HEK293T (cell line): Measurements from ENCODE around the gene CD300H.

ENCODE experiments used
- CTCF ChIA-PET: fragments of 350-600 bp; formaldehyde crosslinking; extraction: SDS; loops from one replicate; lab custom pipeline; 2021; ENCODE audit warnings: antibody characterized with exemption, inconsistent platforms; lab: Yijun Ruan, JAX
- POLR2A ChIA-PET: fragments of 350-600 bp; formaldehyde crosslinking; extraction: SDS; loops from one replicate; lab custom pipeline; 2020; ENCODE audit warnings: antibody characterized with exemption, inconsistent platforms; lab: Yijun Ruan, JAX
- DNase-seq: peaks from one replicate; pipeline ENCODE4 v3.0.0; 2012; ENCODE audit warnings: mixed read lengths; ENCODE audit errors: extremely low spot score
- ARNT ChIP-seq: fragments of 450-650 bp; IDR thresholded peaks from 2 replicates; pipeline ENCODE4 v1.6.1; 2017; ENCODE audit warnings: mild to moderate bottlenecking
- BHLHE40 ChIP-seq: fragments of 450-650 bp; IDR thresholded peaks from 2 replicates; pipeline ENCODE4 v1.6.1; 2016; ENCODE audit warnings: mild to moderate bottlenecking, moderate library complexity, borderline replicate concordance
- CTBP1 ChIP-seq: fragments of 450-650 bp; IDR thresholded peaks from 2 replicates; pipeline ENCODE4 v1.6.1; 2016; ENCODE audit warnings: borderline replicate concordance
- ELF4 ChIP-seq: fragments of 450-650 bp; IDR thresholded peaks from 2 replicates; pipeline ENCODE4 v1.6.1; 2017; ENCODE audit warnings: antibody characterized with exemption
- FOXA1 ChIP-seq: fragments of 450-650 bp; IDR thresholded peaks from 2 replicates; pipeline ENCODE4 v1.6.1; 2016; ENCODE audit warnings: mild to moderate bottlenecking
- FOXK2 ChIP-seq: fragments of 450-650 bp; IDR thresholded peaks from 2 replicates; pipeline ENCODE4 v1.6.1; 2016; ENCODE audit warnings: mild to moderate bottlenecking
- FOXM1 ChIP-seq: fragments of 450-650 bp; IDR thresholded peaks from 2 replicates; pipeline ENCODE4 v1.6.1; 2017; ENCODE audit warnings: mild to moderate bottlenecking, borderline replicate concordance
- HDGF ChIP-seq: fragments of 450-650 bp; IDR thresholded peaks from 2 replicates; pipeline ENCODE4 v1.6.1; 2017; ENCODE audit warnings: antibody characterized with exemption, borderline replicate concordance
- L3MBTL2 ChIP-seq: fragments of 450-650 bp; conservative IDR thresholded peaks from 2 replicates; pipeline ENCODE4 v1.6.1; 2016; ENCODE audit warnings: mild to moderate bottlenecking
- LEF1 ChIP-seq: fragments of 450-650 bp; IDR thresholded peaks from 2 replicates; pipeline ENCODE4 v1.6.1; 2017; ENCODE audit warnings: mild to moderate bottlenecking, borderline replicate concordance
- NFRKB ChIP-seq: fragments of 450-650 bp; IDR thresholded peaks from 2 replicates; pipeline ENCODE4 v1.6.1; 2016; ENCODE audit warnings: mild to moderate bottlenecking, moderate library complexity
- PKNOX1 ChIP-seq: fragments of 450-650 bp; IDR thresholded peaks from 2 replicates; pipeline ENCODE4 v1.6.1; 2016
- SP1 ChIP-seq: fragments of 450-650 bp; IDR thresholded peaks from 2 replicates; pipeline ENCODE4 v1.6.1; 2017
- SUZ12 ChIP-seq: fragments of 450-650 bp; IDR thresholded peaks from 2 replicates; pipeline ENCODE4 v1.6.1; 2016; ENCODE audit warnings: mild to moderate bottlenecking
- TARDBP ChIP-seq: fragments of 450-650 bp; IDR thresholded peaks from 2 replicates; pipeline ENCODE4 v1.6.1; 2016
- ZNF384 ChIP-seq: fragments of 450-650 bp; IDR thresholded peaks from 2 replicates; pipeline ENCODE4 v1.6.1; 2016

The CD300H gene

GRCh38 chr17:74606050-74606449 lies 38.7 kb upstream of the CD300H start:
- POLR2A ChIA-PET, result no interaction called here
- DNase-seq, result no peak
- CTCF ChIA-PET, result interaction anchor here (1.0 kb wide), 1 partner anchor 39 kb away, joined by 3 read pairs; no protein-coding TSS in a partner anchor
- TF ChIP-seq LEF1 (no peak), FOXM1 (no peak), L3MBTL2 (no peak), SUZ12 (no peak), ZNF384 (no peak), NFRKB (no peak)

GRCh38 chr17:74605361-74605760 lies 38.1 kb upstream of the CD300H start:
- DNase-seq, result no peak
- TF ChIP-seq L3MBTL2, result no peak
- no peak for TF ChIP-seq PKNOX1
- TF ChIP-seq ZNF384, result no peak
- no peak for TF ChIP-seq HDGF
- no peak for TF ChIP-seq SUZ12
- TF ChIP-seq FOXA1, result no peak
- no peak for TF ChIP-seq SP1
- no peak for TF ChIP-seq CTBP1
- no peak for TF ChIP-seq TARDBP
- TF ChIP-seq FOXK2, result no peak
- no peak for TF ChIP-seq FOXM1
- TF ChIP-seq ELF4, result no peak
- no peak for TF ChIP-seq NFRKB
- no peak for TF ChIP-seq LEF1
- TF ChIP-seq BHLHE40, result no peak
- TF ChIP-seq ARNT, result no peak

GRCh38 chr17:74604761-74605160 lies 37.5 kb upstream of the CD300H start:
- ChIA-PET POLR2A (interaction anchor here (0.9 kb wide), 1 partner anchor 13 kb away, joined by 3 read pairs; no protein-coding TSS in a partner anchor), CTCF (interaction anchor here (1.5 to 2.1 kb wide), 2 partner anchors 226 to 237 kb away, joined by 6 read pairs; partner anchors contain the start of gene GPR142)
- no peak for TF ChIP-seq FOXM1
- DNase-seq, result no peak

More at GRCh38 chr17:74605361-74605760, 38.1 kb upstream of the CD300H start:
- CTCF ChIA-PET, result interaction anchor here (1.0 kb wide), 1 partner anchor 39 kb away, joined by 3 read pairs; no protein-coding TSS in a partner anchor
- POLR2A ChIA-PET, result no interaction called here

- DNase-seq, result no peak
- no peak for TF ChIP-seq BHLHE40
- no peak for TF ChIP-seq NFRKB
- ChIA-PET CTCF (interaction anchor here (1.5 to 2.1 kb wide), 2 partner anchors 225 to 236 kb away, joined by 6 read pairs; partner anchors contain the start of gene GPR142), POLR2A (interaction anchor here (0.9 kb wide), 1 partner anchor 13 kb away, joined by 3 read pairs; no protein-coding TSS in a partner anchor)
These were observed 36.9 kb upstream of the CD300H start for GRCh38 chr17:74604200-74604599.

GRCh38 chr17:74603746-74604145 lies 36.4 kb upstream of the CD300H start:
- CTCF ChIA-PET, result interaction anchor here (0.6 to 2.1 kb wide), 5 partner anchors 21 to 236 kb away, joined by 3 to 6 read pairs (median 4); partner anchors contain the start of genes CD300H and GPR142

GRCh38 chr17:74603037-74603635 lies 35.8 kb upstream of the CD300H start:
- POLR2A ChIA-PET, result no interaction called here
- CTCF ChIA-PET, result interaction anchor here (0.6 to 2.1 kb wide), 7 partner anchors 9 to 235 kb away, joined by 3 to 6 read pairs (median 4); partner anchors contain the start of genes CD300H and GPR142
- no peak for TF ChIP-seq L3MBTL2
- no peak for TF ChIP-seq TARDBP
- TF ChIP-seq LEF1, result no peak
- TF ChIP-seq ELF4, result no peak
- TF ChIP-seq PKNOX1, result no peak
- TF ChIP-seq ZNF384, result no peak
- no peak for TF ChIP-seq SP1
- no peak for TF ChIP-seq NFRKB
- TF ChIP-seq SUZ12, result no peak
- no peak for TF ChIP-seq FOXK2
- no peak for TF ChIP-seq HDGF
- TF ChIP-seq ARNT, result no peak
- DNase-seq, result no peak

More at GRCh38 chr17:74603746-74604145, 36.4 kb upstream of the CD300H start:
- DNase-seq, result no peak
- POLR2A ChIA-PET, result interaction anchor here (0.9 kb wide), 1 partner anchor 14 kb away, joined by 3 read pairs; no protein-coding TSS in a partner anchor
- TF ChIP-seq PKNOX1 (no peak), FOXA1 (no peak), LEF1 (no peak)
